Measurements from ENCODE around the gene MAP3K9.
A peak's percentile ranks its signal among the peaks of the same experiment; 100 is the strongest.

MAP3K9 gene

DNA sequence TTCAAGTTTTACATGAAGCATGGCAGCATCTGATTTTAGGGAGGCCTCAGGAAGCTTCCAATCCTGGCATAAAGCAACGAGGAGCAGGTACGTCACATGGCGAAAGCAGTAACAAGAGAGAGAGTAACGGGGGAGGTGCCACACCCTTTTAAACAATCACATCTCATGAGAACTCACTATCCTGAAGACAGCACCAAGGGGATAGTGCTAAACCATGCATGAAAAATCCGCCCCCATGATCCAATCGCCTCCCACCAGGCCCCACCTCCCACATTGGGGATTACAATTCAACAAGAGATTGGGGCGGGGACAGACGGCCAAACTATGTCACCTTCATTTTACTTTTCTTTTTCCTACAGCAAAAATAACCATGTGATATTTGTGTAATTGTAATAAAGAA is 7.2 kb upstream of the MAP3K9 start:
- DNase-seq, result no peak

- DNase-seq, result no peak
Measured at GRCh38 chr14:70814466-70814865, 5.2 kb upstream of the MAP3K9 start.

DNA sequence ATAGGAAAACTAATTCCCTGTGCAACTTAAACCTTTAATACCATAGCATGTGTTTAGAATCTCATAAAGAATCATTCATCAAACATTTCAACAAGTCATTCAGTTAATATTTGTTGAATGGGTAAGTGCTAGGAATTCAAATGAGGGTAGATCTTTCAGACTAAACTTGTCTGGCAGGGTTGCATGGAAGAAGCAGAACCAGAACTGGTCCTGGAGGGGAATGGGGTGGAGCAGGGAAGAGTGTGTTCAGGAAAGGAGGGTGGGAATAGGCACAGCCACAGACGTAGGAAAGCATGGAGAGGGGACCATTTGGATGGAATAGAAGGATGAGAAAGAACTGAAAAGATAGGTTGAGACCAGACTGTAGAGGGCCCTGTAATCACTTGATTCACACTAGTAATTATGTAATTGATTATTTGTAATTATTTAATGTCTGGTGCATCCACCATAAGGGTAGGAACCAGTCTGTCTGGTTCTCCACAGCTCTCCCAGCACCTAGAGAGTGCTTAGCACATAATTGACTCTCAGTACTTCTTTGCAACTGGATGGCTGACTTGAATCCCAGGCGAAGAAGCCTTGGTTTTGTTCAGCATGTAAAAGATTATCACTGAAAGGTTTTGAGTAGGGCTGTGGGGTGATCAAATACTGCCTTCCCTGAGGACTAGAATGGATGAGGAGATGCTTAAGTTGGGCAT is 3.0 kb upstream of the MAP3K9 start:
- DNase-seq, result no peak

GRCh38 chr14:70811578-70811977 is 2.3 kb upstream of the MAP3K9 start:
- no peak for DNase-seq

- DNase-seq, result no peak
Measured at GRCh38 chr14:70811050-70811449, 1.7 kb upstream of the MAP3K9 start.

DNA sequence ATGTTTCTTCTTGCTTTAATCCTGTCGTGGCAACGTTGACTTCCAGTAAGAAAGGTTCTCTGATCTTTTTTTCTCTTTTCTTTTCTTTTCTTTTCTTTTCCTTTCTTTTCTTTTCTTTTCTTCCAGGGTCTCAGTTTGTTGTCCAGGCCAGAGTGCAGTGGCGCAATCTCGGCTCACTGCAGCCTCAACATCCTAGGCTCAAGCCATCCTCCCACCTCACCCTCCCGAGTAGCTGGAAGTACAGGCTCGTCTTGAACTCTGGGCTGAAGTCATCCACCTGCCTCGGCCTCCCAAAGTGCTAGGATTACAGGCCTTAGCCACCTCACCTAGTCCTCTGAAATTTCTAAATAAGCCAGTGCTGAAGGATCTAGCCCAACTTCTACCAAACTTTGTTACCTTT is 1.3 kb upstream of the MAP3K9 start:
- no peak for DNase-seq

GRCh38 chr14:70808416-70809224 is 693 bp downstream of the MAP3K9 start:
- DNase-seq, result peak; percentile 60

DNA sequence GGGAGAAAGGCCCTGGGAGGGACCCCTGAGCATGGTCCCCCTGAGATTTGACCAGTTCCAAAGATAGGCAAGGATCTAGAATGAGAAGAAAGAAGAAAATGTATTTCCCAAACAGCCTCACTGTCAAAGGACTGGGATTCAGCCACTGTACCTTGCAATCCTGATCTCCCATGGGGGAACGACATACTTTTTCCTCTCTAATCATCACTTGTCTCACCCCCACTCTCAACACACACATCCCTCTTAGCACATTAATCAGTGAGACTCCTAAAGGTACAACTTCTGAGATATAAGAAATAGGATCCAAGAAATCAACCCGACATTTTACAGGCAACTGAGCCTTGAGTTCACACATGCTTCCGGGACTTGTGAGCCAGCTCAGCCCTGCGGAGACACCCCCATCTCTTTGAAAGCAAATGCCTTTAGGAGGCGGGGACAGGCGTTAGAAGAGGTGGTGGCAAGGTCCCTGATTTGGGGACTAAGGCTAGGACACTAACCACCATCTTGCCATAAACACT is 1.4 kb downstream of the MAP3K9 start:
- DNase-seq, result peak; percentile 29

- DNase-seq, result no peak
Measured at GRCh38 chr14:70804556-70805162, 4.7 kb downstream of the MAP3K9 start.

DNA sequence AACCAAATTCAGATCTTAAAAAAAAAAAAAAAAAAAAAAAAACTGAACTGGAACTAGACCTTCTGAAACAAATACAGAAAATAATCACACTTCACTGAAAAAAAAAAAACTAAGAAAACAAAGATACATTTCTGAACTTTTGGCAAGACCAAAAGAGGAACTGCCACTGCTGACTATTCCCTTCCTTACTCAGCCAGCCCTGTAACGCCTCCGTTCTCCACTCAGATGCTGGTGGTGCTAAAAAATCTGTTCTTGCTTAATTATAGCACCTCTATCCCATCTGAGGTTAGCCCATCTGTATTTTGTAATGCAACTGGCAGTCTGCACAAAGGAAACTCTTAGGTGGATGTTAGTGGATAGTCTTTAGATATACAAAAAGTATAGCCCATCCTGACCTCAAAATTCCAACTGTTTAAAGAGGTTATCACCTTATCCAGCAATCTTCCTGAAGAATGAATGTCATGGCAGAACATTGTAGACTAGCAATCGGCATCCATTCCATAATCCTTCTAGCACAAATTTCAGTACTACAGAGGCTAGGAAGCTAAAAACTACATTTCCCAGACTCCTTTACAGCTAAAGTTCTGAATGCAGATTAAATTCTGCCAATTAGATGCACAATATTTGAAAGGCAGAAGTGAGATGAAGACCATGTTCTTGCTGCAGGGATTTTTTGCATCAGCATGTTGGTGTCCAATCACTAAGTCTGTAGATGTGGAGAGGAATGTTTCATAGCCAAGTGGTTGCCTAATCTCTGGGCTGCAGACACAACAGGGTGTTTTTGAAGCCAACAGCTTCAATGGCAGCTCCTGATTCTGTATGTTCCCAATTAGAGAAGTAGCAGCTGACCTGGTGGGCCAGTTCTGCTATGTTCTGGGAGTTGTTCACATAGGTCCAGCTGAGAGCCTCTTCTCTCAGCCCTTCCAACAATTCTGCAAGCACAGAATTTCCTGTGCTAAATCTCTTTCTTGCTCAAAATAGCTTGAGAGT is 5.7 kb downstream of the MAP3K9 start:
- DNase-seq, result no peak

DNA sequence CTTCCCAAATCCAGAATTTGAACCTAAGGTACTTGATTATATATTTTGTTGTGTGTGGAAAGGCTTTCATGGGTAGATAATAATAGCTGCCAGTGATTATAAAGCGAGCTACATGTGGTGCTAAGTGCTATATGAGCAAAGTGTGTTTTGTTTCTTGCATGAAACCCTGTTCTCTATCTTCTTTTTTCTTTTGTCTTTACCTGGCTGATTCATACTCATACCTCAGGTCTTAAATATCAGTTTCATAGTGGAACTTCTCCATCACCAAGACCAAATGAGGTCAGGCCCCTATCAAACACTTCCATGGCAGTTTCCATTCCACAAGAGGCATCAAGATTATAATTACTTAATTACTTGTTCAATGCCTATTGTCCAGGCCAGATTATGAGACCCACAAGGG is 6.9 kb downstream of the MAP3K9 start:
- no peak for DNase-seq

DNA sequence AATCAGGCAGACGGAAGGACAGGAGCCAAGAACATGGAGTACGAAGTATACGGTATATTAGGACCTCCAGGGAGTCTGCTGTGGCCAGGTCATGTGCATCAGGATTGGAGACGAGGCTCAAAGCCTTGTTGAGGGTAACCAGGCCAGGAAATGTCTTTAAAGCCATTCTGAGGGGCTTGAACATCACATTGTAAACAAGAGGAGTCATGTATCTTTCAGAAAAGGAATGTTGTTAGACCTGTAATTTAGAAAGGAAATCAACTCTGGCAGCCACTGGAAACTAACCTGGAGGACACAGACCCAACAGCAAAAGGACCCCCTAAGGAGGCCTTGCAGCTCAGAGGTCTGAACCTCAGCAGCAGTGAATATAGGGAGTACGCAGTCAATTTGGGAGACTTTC is 7.5 kb downstream of the MAP3K9 start:
- no peak for DNase-seq

DNA sequence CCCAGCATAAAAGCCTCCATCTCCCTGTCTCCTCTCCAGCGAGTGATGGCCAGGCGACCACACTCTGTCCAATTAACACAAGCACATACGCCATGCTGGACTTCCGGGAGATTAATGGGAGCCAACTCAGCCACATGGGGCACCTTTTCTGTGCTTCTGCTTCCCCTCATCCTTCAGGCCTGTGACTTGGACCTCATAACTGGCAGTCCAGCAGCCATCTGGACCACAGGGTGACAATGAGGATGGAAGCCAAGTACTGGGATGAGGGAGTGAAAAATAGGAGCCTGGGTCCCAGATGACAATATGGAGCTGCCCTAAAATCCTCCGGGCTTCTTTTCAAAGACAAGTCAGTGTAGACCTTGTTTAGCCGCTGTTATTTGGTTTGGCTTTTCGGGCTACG is 12.8 kb downstream of the MAP3K9 start:
- DNase-seq, result no peak

DNA sequence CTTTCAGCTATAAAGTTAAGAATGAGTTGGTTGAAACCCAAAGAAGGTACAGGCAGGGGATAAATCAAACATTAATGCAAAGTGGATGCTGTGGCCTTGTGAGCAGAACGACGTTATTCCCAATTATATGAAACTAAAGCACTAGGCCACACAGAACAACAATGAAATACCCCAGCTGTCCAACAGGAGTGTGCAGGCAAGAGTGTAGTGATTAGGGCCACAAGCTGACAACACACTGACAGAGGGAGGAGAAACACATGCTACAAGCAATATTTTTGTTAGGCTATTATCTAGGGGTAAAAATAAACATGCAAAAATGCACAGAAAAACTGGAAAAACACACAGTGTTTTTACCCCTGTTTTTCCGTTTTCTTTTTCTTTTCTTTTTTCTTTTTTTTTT is 15.0 kb downstream of the MAP3K9 start:
- no peak for DNase-seq

DNA sequence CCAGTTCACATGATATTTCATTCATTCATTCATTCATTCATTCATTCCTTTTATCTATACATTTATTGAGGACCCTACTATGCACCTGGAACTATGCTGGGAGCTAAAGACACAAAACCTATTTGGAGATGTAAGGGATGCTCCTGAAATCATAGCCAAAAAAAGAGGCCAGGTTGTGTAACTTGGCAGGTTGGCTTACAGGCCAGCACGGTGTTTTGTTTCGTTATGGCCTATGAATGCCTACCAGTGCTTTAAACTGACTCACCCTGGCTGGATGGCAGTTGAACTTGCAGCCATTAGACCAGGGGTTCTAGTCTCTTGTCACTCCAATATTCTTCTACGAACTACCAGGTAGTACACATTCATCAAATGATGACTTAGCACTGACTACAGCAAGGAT is 15.7 kb downstream of the MAP3K9 start:
- DNase-seq, result no peak

GRCh38 chr14:70792939-70793338 is 16.4 kb downstream of the MAP3K9 start:
- no peak for DNase-seq

DNA sequence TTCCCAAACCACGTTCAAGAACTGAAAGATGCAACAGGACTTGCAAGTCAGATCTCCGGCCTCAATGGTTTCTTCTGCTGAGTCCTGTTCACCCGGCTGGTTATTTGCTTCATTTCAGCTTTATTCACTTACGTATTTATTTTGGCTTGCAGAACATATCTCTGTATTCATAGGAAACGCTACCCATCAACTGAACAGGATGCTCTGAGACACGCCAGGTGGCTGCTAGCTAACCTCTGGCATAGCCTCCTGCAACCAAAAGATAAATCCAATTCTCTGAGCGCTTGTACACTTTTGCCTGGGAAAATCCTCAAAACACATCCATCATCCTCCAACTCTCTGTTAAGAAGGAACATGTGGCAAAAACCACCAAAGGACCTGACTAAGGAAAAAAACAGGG is 17.3 kb downstream of the MAP3K9 start:
- no peak for DNase-seq

- no peak for DNase-seq
Measured at GRCh38 chr14:70789961-70790360, 19.4 kb downstream of the MAP3K9 start.

GRCh38 chr14:70789361-70789760 is 20.0 kb downstream of the MAP3K9 start:
- DNase-seq, result no peak

DNA sequence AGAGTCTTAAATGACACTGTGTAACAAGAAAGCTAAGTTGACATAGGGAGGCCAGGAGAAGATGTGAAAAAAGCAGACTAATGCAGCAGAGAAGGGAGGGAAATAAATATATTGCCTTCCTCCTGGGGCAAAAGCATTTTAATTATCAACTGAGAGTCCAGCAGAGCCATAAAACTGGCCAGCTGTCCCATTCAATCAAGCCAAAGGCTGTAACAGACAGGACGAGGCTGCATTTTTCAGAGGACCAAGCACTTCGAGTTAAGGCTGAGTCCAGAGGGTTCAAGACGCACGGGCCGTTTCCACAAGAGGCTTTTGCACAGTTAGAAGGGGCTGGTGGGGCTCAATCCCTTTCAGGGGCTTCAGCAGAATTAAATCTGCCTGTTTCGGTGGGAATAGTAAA is 20.4 kb downstream of the MAP3K9 start:
- DNase-seq, result no peak

DNA sequence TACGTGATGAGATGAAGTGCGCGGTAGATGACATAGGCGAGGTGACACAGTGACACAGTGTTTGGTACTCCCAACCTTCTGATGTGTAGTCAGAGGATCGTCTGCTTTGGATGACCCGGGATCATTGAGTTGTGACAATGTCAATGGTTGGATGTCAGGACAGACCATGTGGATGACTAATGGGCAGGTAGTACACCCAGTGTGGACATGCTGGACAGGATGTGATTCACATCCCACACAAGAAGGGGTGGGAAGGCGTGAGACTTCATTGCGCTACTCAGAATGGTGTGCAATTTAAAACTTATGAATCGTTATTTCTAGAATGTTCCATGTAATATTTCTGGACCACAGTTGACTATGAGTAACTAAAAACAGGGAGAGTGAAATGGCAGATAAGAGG is 23.8 kb downstream of the MAP3K9 start:
- DNase-seq, result no peak

GRCh38 chr14:70784886-70785285 is 24.4 kb downstream of the MAP3K9 start:
- DNase-seq, result no peak

- DNase-seq, result no peak
Measured at GRCh38 chr14:70782361-70782760, 27.0 kb downstream of the MAP3K9 start.

Data from NCI-H1105 (cell line).